Measurements from ENCODE around the gene RAC2.

DNA sequence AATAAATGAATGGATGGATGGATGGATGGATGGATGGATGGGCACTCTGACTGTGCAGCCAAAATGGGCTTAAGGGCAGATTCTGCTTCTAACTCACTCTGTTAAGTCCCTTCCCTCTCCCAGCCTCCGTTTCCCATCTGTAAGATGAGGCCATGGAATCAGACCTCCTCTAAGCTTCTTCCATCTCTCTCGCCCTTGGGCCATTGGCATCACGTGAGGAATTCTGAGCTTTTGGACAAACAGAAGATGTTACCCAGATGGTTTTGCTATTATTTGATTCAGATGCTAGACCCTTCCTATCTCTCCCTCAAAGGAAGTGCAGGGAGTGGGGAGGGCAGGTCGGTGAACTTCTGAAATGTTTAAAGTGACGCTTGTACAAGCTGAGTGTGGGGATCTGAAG is 34.2 kb upstream of the RAC2 start:
- TF ChIP-seq POLR2A (IDR thresholded peaks at IDR 0.05) (no peak), EP300 (IDR thresholded peaks at IDR 0.05) (no peak)
- TF ChIP-seq, protein P1, sequence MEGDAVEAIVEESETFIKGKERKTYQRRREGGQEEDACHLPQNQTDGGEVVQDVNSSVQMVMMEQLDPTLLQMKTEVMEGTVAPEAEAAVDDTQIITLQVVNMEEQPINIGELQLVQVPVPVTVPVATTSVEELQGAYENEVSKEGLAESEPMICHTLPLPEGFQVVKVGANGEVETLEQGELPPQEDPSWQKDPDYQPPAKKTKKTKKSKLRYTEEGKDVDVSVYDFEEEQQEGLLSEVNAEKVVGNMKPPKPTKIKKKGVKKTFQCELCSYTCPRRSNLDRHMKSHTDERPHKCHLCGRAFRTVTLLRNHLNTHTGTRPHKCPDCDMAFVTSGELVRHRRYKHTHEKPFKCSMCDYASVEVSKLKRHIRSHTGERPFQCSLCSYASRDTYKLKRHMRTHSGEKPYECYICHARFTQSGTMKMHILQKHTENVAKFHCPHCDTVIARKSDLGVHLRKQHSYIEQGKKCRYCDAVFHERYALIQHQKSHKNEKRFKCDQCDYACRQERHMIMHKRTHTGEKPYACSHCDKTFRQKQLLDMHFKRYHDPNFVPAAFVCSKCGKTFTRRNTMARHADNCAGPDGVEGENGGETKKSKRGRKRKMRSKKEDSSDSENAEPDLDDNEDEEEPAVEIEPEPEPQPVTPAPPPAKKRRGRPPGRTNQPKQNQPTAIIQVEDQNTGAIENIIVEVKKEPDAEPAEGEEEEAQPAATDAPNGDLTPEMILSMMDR (IDR thresholded peaks at IDR 0.05), result no peak
